Measurements from ENCODE around the gene OR5AC2. TPM values are rescaled to one million over a fixed set of nuclear protein-coding genes. Genes with fewer than 3 reads are reported as not detected.

The OR5AC2 gene
- total and polyA plus RNA-seq, 4 experiments from 2014 or later, result not detected

DNA sequence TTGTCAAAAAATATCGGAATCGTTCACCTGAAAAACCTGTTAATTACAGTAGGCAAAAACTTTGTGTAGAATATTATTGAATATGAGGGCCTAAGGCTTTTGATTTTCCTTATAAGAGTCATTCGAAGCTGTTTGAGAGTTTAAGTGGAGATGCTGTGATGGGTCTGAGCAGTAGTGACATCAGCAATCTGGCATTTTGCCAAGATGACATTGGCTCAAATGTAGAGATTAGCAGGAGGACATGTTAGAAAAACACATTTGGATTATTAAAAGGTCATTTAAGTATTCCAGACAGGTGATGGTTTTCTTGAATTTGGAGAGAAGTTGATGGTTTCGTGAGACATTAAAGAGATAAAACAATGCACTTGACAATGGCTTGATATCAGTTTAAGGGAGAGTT lies 12.9 kb downstream of the OR5AC2 start:
- no peaks in the 10 kb centered on the region for H3K4me1 ChIP-seq (ENCODE audit: insufficient read depth, low read length)

DNA sequence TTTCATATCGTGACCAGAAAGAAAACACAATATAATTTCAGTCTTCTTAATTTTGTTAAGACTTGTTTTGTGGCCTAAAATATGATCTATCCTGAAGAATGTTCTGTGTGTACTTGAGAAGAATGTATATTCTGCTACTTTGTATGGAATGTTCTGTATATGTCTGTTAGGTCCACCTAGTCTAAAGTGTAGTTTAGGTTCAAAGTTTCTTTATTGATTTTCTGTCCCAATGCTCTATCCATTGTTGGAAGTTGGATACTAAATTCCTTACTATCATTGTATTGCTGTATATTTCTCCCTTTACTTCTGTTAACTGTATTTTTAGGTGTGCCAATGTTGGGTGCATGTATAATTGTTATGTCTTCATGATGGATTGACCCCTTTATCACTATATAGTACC lies 21.2 kb downstream of the OR5AC2 start:
- H3K27ac Mint-ChIP-seq, result no peak overlapping the region
- H3K4me1 ChIP-seq (ENCODE audit: insufficient read depth, low read length), result no peaks in the 10 kb centered on the region
- no peaks in the 10 kb centered on the region for H3K36me3 Mint-ChIP-seq
- H3K4me3 Mint-ChIP-seq, result no peak overlapping the region
- H3K9me3 ChIP-seq (ENCODE audit: control insufficient read depth in 1 of 2, low read length in 2 of 2), result no peaks in the 10 kb centered on the region
- no peak for DNase-seq
- no peaks in the 10 kb centered on the region for H3K4me1 Mint-ChIP-seq
- H3K27ac ChIP-seq (ENCODE audit: low read depth, low read length), result no peak overlapping the region
- intact Hi-C loops (cut with micrococcal nuclease), result no loop called here
- H3K36me3 ChIP-seq (ENCODE audit: insufficient read depth, low read length), result no peaks in the 10 kb centered on the region
- CTCF ChIA-PET (ENCODE audit: partially characterized antibody), result interaction anchor here (1.1 kb wide), 1 partner anchor 9 kb away, joined by 3 read pairs; no protein-coding TSS in a partner anchor
- H3K4me3 ChIP-seq (ENCODE audit: low read length in 2 of 2), result no peak overlapping the region
- H3K27me3 ChIP-seq (ENCODE audit: insufficient read depth, low read length), result no peaks in the 10 kb centered on the region
- H3K27me3 Mint-ChIP-seq, result peaks cover 5% of the 10 kb centered on the region in 2 donors
- peaks cover 0 to 29% (median 7%) of the 10 kb centered on the region in 8 donors for H3K9me3 Mint-ChIP-seq
- POLR2A ChIA-PET (ENCODE audit: partially characterized antibody), result no interaction called here

More for the DNA sequence above, 12.9 kb downstream of the OR5AC2 start:
- ChIA-PET POLR2A (ENCODE audit: partially characterized antibody) (no interaction called here), CTCF (ENCODE audit: partially characterized antibody) (no interaction called here)
- peaks cover 8 to 14% of the 10 kb centered on the region in 2 donors for H3K27me3 Mint-ChIP-seq
- H3K27ac ChIP-seq (ENCODE audit: low read depth, low read length), result no peak overlapping the region
- no peaks in the 10 kb centered on the region for H3K36me3 Mint-ChIP-seq
- no peaks in the 10 kb centered on the region for H3K27me3 ChIP-seq (ENCODE audit: insufficient read depth, low read length)
- no peaks in the 10 kb centered on the region for H3K36me3 ChIP-seq (ENCODE audit: insufficient read depth, low read length)
- no peak overlapping the region for H3K4me3 Mint-ChIP-seq
- no peak overlapping the region for H3K27ac Mint-ChIP-seq
- H3K9me3 ChIP-seq (ENCODE audit: control insufficient read depth in 1 of 2, low read length in 2 of 2), result no peaks in the 10 kb centered on the region
- no peaks in the 10 kb centered on the region for H3K4me1 Mint-ChIP-seq
- H3K9me3 Mint-ChIP-seq, result peaks cover 0 to 7% (median 0%) of the 10 kb centered on the region in 8 donors
- intact Hi-C loops (cut with micrococcal nuclease), result no loop called here
- no peak overlapping the region for H3K4me3 ChIP-seq (ENCODE audit: low read length in 2 of 2)
- DNase-seq, result no peak

- POLR2A ChIA-PET (ENCODE audit: partially characterized antibody), result no interaction called here
- Histone ChIP-seq H3K27me3 (ENCODE audit: insufficient read depth, low read length) (no peaks in the 10 kb centered on the region), H3K27ac (ENCODE audit: low read depth, low read length) (no peak overlapping the region), H3K36me3 (ENCODE audit: insufficient read depth, low read length) (no peaks in the 10 kb centered on the region), H3K4me3 (ENCODE audit: low read length in 2 of 2) (no peak overlapping the region), H3K9me3 (ENCODE audit: control insufficient read depth in 1 of 2, low read length in 2 of 2) (no peaks in the 10 kb centered on the region), H3K4me1 (ENCODE audit: insufficient read depth, low read length) (no peaks in the 10 kb centered on the region)
- peaks cover under 1 to 5% of the 10 kb centered on the region in 2 donors for H3K27me3 Mint-ChIP-seq
- no peaks in the 10 kb centered on the region for H3K36me3 Mint-ChIP-seq
- CTCF ChIA-PET (ENCODE audit: partially characterized antibody), result no interaction called here
- no peak overlapping the region for H3K27ac Mint-ChIP-seq
- no peak overlapping the region for H3K4me3 Mint-ChIP-seq
- peaks cover 0 to 36% (median 9%) of the 10 kb centered on the region in 8 donors for H3K9me3 Mint-ChIP-seq
- no peak for DNase-seq
- intact Hi-C loops (cut with micrococcal nuclease), result no loop called here
- no peaks in the 10 kb centered on the region for H3K4me1 Mint-ChIP-seq
These were observed 23.0 kb downstream of the OR5AC2 start for GRCh38 chr3:98109807-98110549.

DNA sequence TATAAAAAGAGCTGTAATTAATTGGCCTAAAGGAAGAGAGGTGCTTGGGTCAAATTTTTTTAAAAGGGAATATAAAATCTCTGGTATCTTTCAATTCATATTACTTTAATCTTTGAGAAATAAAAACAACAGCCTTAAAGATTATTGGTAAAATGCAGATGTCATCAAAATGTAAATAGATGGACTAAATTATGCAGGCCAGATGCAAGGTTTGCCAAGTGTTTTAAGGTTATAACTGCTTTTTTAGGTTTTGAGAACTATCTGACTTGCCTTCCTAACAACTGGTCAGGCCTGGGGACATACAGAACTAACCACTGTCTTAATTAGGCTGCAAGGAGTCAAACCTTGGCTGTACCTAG lies 23.6 kb downstream of the OR5AC2 start:
- Histone ChIP-seq H3K27ac (ENCODE audit: low read depth, low read length) (no peak overlapping the region), H3K27me3 (ENCODE audit: insufficient read depth, low read length) (no peaks in the 10 kb centered on the region), H3K4me3 (ENCODE audit: low read length in 2 of 2) (no peak overlapping the region), H3K9me3 (ENCODE audit: control insufficient read depth in 1 of 2, low read length in 2 of 2) (no peaks in the 10 kb centered on the region), H3K36me3 (ENCODE audit: insufficient read depth, low read length) (no peaks in the 10 kb centered on the region), H3K4me1 (ENCODE audit: insufficient read depth, low read length) (no peaks in the 10 kb centered on the region)
- DNase-seq, result no peak
- intact Hi-C loops (cut with micrococcal nuclease), result no loop called here
- POLR2A ChIA-PET (ENCODE audit: partially characterized antibody), result no interaction called here
- Mint-ChIP-seq H3K27ac (no peak overlapping the region), H3K4me3 (no peak overlapping the region), H3K9me3 (peaks cover 0 to 36% (median 9%) of the 10 kb centered on the region in 8 donors), H3K4me1 (no peaks in the 10 kb centered on the region), H3K36me3 (no peaks in the 10 kb centered on the region), H3K27me3 (peaks cover 0 to 5% of the 10 kb centered on the region in 2 donors)
- CTCF ChIA-PET (ENCODE audit: partially characterized antibody), result no interaction called here

DNA sequence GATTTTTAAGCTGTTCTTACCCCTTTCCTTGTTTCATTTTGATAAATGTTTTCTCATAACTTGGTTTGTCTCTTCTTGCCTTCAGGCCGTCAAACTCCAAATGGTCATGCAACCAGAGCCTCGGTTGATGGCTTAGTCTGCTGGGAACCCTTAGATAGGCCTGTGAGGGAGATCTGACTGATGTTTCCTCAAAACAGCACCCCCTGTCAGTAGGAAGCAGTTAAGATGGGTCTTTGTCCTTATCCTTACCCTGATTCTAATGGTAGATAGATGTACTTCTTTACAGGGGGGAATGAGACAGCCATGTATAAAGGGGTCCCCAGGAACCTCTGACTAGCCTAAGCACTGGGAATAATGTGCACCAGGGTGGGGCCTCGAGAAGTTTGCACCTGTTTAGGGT lies 27.3 kb downstream of the OR5AC2 start:
- no peaks in the 10 kb centered on the region for H3K4me1 Mint-ChIP-seq
- H3K36me3 Mint-ChIP-seq, result no peaks in the 10 kb centered on the region
- intact Hi-C loops (cut with micrococcal nuclease), result no loop called here
- H3K27me3 ChIP-seq (ENCODE audit: insufficient read depth, low read length), result no peaks in the 10 kb centered on the region
- H3K27me3 Mint-ChIP-seq, result peaks cover 8 to 10% of the 10 kb centered on the region in 2 donors
- H3K27ac ChIP-seq (ENCODE audit: low read depth, low read length), result no peak overlapping the region
- CTCF ChIA-PET (ENCODE audit: partially characterized antibody), result no interaction called here
- H3K9me3 ChIP-seq (ENCODE audit: control insufficient read depth in 1 of 2, low read length in 2 of 2), result no peaks in the 10 kb centered on the region
- no peak overlapping the region for H3K27ac Mint-ChIP-seq
- H3K9me3 Mint-ChIP-seq, result peaks cover 2 to 46% (median 14%) of the 10 kb centered on the region in 8 donors
- no peak overlapping the region for H3K4me3 Mint-ChIP-seq
- H3K36me3 ChIP-seq (ENCODE audit: insufficient read depth, low read length), result no peaks in the 10 kb centered on the region
- POLR2A ChIA-PET (ENCODE audit: partially characterized antibody), result no interaction called here
- no peak for DNase-seq
- H3K4me3 ChIP-seq (ENCODE audit: low read length in 2 of 2), result no peak overlapping the region
- no peaks in the 10 kb centered on the region for H3K4me1 ChIP-seq (ENCODE audit: insufficient read depth, low read length)

DNA sequence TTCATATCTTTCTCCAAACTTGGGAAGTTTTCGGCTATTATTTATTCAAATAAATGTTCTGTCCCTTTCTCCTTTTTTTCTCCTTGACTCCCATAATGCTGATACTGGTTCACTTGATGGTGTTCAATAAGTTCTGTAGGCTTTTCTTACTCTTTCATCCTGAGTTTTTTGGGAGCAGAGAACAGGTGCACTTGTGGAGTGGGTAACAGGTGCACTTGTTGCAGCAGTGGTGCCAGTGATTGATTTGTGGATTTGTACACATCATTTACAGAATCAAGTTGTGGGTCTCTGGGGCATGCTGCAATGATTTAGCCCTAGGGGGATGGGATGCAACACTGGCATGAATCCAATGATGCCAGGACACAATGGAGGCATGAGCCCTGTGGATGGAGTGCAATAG lies 28.7 kb downstream of the OR5AC2 start:
- Histone ChIP-seq H3K27ac (ENCODE audit: low read depth, low read length) (no peak overlapping the region), H3K9me3 (ENCODE audit: control insufficient read depth in 1 of 2, low read length in 2 of 2) (no peaks in the 10 kb centered on the region), H3K4me1 (ENCODE audit: insufficient read depth, low read length) (no peaks in the 10 kb centered on the region), H3K27me3 (ENCODE audit: insufficient read depth, low read length) (no peaks in the 10 kb centered on the region), H3K4me3 (ENCODE audit: low read length in 2 of 2) (no peak overlapping the region), H3K36me3 (ENCODE audit: insufficient read depth, low read length) (no peaks in the 10 kb centered on the region)
- POLR2A ChIA-PET (ENCODE audit: partially characterized antibody), result no interaction called here
- no peak for DNase-seq
- Mint-ChIP-seq H3K4me1 (no peaks in the 10 kb centered on the region), H3K9me3 (peaks cover 2 to 40% (median 12%) of the 10 kb centered on the region in 8 donors), H3K27ac (no peak overlapping the region), H3K4me3 (no peak overlapping the region), H3K36me3 (no peaks in the 10 kb centered on the region), H3K27me3 (peaks cover 8 to 10% of the 10 kb centered on the region in 2 donors)
- CTCF ChIA-PET (ENCODE audit: partially characterized antibody), result no interaction called here
- intact Hi-C loops (cut with micrococcal nuclease), result no loop called here

DNA sequence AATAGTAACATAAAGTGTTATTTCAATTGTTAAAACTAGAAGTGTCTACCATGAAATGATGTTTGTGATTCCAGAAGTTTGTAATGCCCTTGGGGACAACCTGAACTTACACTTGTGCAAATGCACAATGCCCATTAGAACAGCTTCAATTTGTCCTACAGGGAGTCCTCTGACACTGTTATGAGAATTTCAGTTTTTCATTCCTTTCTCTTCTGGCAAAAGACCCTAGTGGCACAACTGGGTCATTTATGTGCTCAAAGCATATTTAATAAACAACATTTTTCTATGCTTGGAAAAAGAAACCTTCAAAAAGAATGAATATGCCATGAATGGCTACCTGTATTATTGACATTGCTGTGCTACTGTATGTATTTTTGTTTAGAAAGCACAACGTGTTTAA lies 43.4 kb downstream of the OR5AC2 start, which contains the start of gene OR5H1:
Gene OR5H1 (plus strand): TSS at position 301 of the 400 bp plus-strand sequence. CDS start 1,977 bp downstream, outside the sequence.
- no peaks in the 10 kb centered on the region for H3K9me3 Mint-ChIP-seq
- no peaks in the 10 kb centered on the region for H3K36me3 ChIP-seq (ENCODE audit: insufficient read depth, low read length)
- H3K27ac Mint-ChIP-seq, result no peak within 1 kb of the TSS
- no peaks in the 10 kb centered on the region for H3K4me1 ChIP-seq (ENCODE audit: insufficient read depth, low read length)
- no peak within 1 kb of the TSS for H3K4me3 ChIP-seq (ENCODE audit: low read length in 2 of 2)
- H3K27me3 ChIP-seq (ENCODE audit: insufficient read depth, low read length), result no peaks in the 10 kb centered on the region
- H3K4me1 Mint-ChIP-seq, result no peaks in the 10 kb centered on the region
- intact Hi-C loops (cut with micrococcal nuclease), result no loop called here
- ChIA-PET POLR2A (ENCODE audit: partially characterized antibody) (no interaction called here), CTCF (ENCODE audit: partially characterized antibody) (no interaction called here)
- H3K27me3 Mint-ChIP-seq, result peaks cover 4 to 5% of the 10 kb centered on the region in 2 donors
- no peak within 1 kb of the TSS for H3K27ac ChIP-seq (ENCODE audit: low read depth, low read length)
- no peak within 1 kb of the TSS for H3K4me3 Mint-ChIP-seq
- no peaks in the 10 kb centered on the region for H3K9me3 ChIP-seq (ENCODE audit: control insufficient read depth in 1 of 2, low read length in 2 of 2)
- DNase-seq, result no peak
- H3K36me3 Mint-ChIP-seq, result no peaks in the 10 kb centered on the region
